OCI-LY3 (cell line): ENCODE data around the gene SARDH.

Experiments
- H2AFZ ChIP-seq: fragments of 200-600, 300-600 bp; shearing (Covaris generic); 2 replicates; pipeline ENCODE4 v1.6.0; 2014; ENCODE audit warnings: antibody characterized with exemption, low read depth, low read length
- H3K27ac ChIP-seq: fragments of 200-600, 300-600 bp; sonication (generic); 2 replicates; pipeline ENCODE4 v1.5.1; 2014; ENCODE audit warnings: mild to moderate bottlenecking, low read length, moderate library complexity, mixed read lengths
- H3K27me3 ChIP-seq: fragments of 200-600, 300-600 bp; sonication (generic); 2 replicates; pipeline ENCODE4 v1.6.1; 2014; ENCODE audit warnings: low read depth, low read length, mixed read lengths
- H3K36me3 ChIP-seq: fragments of 200-600, 300-600 bp; sonication (generic); replicated peaks from 2 replicates; pipeline ENCODE3; 2014; ENCODE audit warnings: low read depth, low read length, mixed read lengths
- H3K4me1 ChIP-seq: fragments of 300-600, 200-600 bp; sonication (generic); 2 replicates; pipeline ENCODE4 v1.6.1; 2014; ENCODE audit warnings: low read length, mixed read lengths
- H3K4me2 ChIP-seq: fragments of 200-600, 300-600 bp; sonication (generic); 2 replicates; pipeline ENCODE4 v1.6.1; 2014; ENCODE audit warnings: low read length, mixed read lengths
- H3K4me3 ChIP-seq: fragments of 300-600, 200-600 bp; sonication (generic); 2 replicates; pipeline ENCODE4 v1.5.1; 2014; ENCODE audit warnings: antibody characterized with exemption, mild to moderate bottlenecking, low read length, moderate library complexity
- H3K79me2 ChIP-seq: fragments of 300-600, 200-600 bp; shearing (Covaris generic); 2 replicates; pipeline ENCODE4 v1.6.1; 2014; ENCODE audit warnings: mild to moderate bottlenecking, low read length, mixed read lengths
- H3K9ac ChIP-seq: fragments of 300-600, 200-600 bp; shearing (Covaris generic); 2 replicates; pipeline ENCODE4 v1.6.0; 2014; ENCODE audit warnings: mild to moderate bottlenecking, low read length, moderate library complexity
- H3K9me3 ChIP-seq: fragments of 200-600, 300-600 bp; shearing (Covaris generic); 2 replicates; pipeline ENCODE4 v1.6.1; 2014; ENCODE audit warnings: low read length, mixed read lengths; ENCODE audit not compliant: insufficient read depth
- H4K20me1 ChIP-seq: fragments of 200-600, 300-600 bp; sonication (generic); 2 replicates; pipeline ENCODE4 v1.6.1; 2016; ENCODE audit warnings: low read length, mixed read lengths; ENCODE audit not compliant: insufficient read depth
- EZH2phosphoT487 ChIP-seq: fragments of 200-600 bp; shearing (Covaris generic); IDR thresholded peaks from 2 replicates; pipeline ENCODE4 v1.6.1; 2018; ENCODE audit warnings: antibody characterized with exemption, mixed run types, low read depth
- TF ChIP-seq, protein P1 (sequence below): fragments of 200-600, 300-600 bp; sonication (generic); IDR thresholded peaks from 2 replicates; pipeline ENCODE4 v1.5.1; 2014; ENCODE audit warnings: antibody characterized with exemption, low read length, low read depth

Gene SARDH

DNA sequence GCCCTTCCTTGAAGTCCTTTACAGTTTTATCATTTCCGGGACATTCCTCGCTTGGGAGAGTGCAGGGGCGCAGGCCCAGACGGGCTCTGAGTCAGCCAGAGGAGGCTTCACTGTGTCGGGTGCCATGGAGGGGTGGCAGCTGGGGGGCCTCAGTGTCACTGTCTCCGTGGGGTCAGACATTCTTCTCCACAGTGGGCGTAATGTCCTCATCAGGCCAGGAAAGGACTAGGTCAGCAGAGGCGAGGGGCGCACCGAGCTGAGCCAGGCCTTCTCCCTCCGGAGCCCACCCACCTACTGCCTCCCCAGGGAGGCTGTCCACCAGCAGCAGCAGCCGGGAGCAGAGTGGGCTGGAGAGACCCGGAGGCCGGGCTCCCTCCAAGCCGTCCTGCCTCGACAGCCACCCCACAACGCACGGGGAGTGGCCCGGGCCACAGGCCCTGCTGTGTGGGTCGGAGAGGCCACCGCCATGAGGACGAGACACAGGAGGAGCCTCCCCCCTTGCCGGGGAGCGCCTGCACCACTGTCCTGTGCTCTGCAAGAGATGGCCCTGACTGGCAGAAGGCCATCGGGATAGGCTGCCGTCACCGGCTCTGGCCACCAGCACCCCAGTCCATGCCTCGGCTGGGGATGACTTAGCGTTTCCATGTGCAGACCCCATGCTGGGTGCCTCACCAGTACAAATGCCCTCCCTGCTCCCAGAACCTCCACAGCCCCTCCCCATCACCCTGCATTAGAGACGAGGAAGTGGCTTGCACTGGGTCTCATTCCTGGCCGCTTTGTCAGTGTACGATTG, 26.5 kb downstream of the SARDH start:
- H3K4me1 ChIP-seq = peaks cover 4% of the 10 kb centered on the region; the same call in 1 of the 2 replicates
- no peak overlapping the region for H3K4me3 ChIP-seq
- H3K36me3 ChIP-seq = no peaks in the 10 kb centered on the region
- no peak overlapping the region for H2AFZ ChIP-seq
- H3K4me2 ChIP-seq = no peak overlapping the region
- no peak overlapping the region for H3K9ac ChIP-seq
- H4K20me1 ChIP-seq = no peaks in the 10 kb centered on the region
- TF ChIP-seq, protein P1, sequence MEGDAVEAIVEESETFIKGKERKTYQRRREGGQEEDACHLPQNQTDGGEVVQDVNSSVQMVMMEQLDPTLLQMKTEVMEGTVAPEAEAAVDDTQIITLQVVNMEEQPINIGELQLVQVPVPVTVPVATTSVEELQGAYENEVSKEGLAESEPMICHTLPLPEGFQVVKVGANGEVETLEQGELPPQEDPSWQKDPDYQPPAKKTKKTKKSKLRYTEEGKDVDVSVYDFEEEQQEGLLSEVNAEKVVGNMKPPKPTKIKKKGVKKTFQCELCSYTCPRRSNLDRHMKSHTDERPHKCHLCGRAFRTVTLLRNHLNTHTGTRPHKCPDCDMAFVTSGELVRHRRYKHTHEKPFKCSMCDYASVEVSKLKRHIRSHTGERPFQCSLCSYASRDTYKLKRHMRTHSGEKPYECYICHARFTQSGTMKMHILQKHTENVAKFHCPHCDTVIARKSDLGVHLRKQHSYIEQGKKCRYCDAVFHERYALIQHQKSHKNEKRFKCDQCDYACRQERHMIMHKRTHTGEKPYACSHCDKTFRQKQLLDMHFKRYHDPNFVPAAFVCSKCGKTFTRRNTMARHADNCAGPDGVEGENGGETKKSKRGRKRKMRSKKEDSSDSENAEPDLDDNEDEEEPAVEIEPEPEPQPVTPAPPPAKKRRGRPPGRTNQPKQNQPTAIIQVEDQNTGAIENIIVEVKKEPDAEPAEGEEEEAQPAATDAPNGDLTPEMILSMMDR = no peak
- no peak for TF ChIP-seq EZH2phosphoT487
- no peak overlapping the region for H3K27ac ChIP-seq
- no peaks in the 10 kb centered on the region for H3K79me2 ChIP-seq
- no peaks in the 10 kb centered on the region for H3K27me3 ChIP-seq
- no peaks in the 10 kb centered on the region for H3K9me3 ChIP-seq

DNA sequence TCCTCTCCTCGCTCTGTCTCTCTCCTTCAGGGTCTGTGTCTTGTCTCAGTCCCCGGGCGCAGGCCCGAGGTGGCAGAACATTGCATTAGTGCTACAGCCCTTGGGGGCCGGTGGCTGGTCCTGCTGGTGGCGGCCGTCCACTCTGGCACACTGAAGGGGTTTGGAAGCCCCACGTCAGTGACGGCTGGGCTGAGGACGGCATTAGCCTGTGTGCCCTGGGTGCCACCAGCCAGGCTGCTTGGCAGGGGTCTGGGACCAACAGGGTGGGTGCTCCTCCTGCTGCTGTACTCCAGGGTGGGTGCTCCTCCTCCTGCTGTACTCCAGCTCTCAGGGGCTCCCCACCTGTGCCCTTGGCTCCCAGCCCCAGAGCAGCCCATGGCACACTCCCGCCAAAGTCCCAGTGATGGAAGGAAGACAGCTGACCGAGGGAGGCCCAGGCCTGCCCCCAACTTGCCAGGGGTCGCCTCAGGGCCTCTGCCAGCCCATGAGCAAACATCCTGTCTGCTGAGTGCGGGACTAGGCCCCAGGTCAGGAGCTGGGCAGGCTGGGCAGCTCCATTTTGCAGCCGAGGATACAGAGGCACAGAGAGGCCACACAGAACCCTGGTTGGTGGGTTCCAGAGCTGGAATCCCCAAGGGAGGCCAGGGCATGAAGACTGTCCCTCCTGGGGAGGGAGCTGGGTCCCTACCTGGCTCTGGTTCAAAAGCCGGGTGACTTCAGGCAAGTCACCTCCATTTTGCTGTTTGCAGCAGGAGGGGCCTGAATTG, 27.3 kb downstream of the SARDH start:
- no peaks in the 10 kb centered on the region for H3K27me3 ChIP-seq
- TF ChIP-seq EZH2phosphoT487 = no peak
- TF ChIP-seq, protein P1 = no peak
- no peak overlapping the region for H3K4me2 ChIP-seq
- H3K9ac ChIP-seq = no peak overlapping the region
- H3K4me3 ChIP-seq = no peak overlapping the region
- no peaks in the 10 kb centered on the region for H3K36me3 ChIP-seq
- H3K9me3 ChIP-seq = no peaks in the 10 kb centered on the region
- no peaks in the 10 kb centered on the region for H3K79me2 ChIP-seq
- no peaks in the 10 kb centered on the region for H4K20me1 ChIP-seq
- no peak overlapping the region for H3K27ac ChIP-seq
- no peak overlapping the region for H2AFZ ChIP-seq
- peaks cover 4% of the 10 kb centered on the region; the same call in 1 of the 2 replicates for H3K4me1 ChIP-seq

DNA sequence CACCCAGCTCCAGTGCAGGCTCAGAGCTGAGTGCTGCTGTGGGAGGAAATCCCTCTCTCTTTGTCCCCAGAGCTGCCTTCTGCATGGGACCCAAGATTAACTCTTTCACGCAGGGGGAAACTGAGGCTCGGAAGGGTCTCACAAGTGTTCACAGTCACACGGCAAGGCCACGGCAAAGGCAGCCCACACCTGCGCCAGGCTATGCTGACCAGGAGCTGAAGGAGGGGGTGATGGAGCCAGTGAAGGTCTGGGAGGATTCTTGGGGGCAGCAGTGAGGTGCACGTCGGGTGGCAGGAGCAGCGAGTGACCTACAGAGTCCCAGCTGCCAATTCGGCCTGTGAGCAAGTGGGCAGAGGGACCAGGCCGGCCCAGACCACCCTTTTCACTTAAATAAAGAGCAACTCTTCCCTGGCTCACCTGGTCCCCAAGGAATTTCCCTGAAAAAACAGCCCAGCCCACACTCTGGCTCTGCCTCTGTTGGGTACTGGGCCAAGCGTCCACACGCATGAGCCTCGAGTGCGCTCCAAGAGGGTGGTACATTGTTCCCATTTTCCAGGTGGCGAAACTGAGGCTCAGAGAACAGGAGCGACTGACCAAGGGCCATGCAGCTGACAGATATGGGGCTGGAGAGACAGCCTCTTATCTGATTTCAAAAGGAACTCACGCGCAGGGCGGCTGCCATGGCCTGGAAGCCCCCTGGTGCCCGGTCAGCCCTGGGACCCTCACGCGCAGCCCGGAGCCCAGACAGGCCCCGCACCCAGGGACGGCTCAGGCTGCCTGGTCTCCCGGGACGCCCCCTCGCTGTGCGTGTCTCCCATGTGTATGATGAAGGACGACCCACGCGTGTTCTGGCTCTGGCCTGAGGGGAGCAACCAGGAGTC, 28.2 kb downstream of the SARDH start:
- no peaks in the 10 kb centered on the region for H3K79me2 ChIP-seq
- no peaks in the 10 kb centered on the region for H3K9me3 ChIP-seq
- no peak overlapping the region for H3K9ac ChIP-seq
- H3K36me3 ChIP-seq = no peaks in the 10 kb centered on the region
- H3K4me1 ChIP-seq = peaks cover 4% of the 10 kb centered on the region; the same call in 1 of the 2 replicates
- no peaks in the 10 kb centered on the region for H3K27me3 ChIP-seq
- no peak overlapping the region for H3K4me3 ChIP-seq
- no peak overlapping the region for H3K4me2 ChIP-seq
- no peak for TF ChIP-seq EZH2phosphoT487
- TF ChIP-seq, protein P1 = no peak
- no peaks in the 10 kb centered on the region for H4K20me1 ChIP-seq
- no peak overlapping the region for H3K27ac ChIP-seq
- H2AFZ ChIP-seq = no peak overlapping the region
